Karpas-422 (cell line): ENCODE data around the gene AGR2. TPM values are rescaled to one million over a fixed set of nuclear protein-coding genes. Genes with fewer than 3 reads are reported as not detected.
A peak's percentile ranks its signal among the peaks of the same experiment; 100 is the strongest.
"Not testable (repeated sequence)": the region's sequence is repeated elsewhere in the genome, so short reads cannot be mapped to it uniquely, and the experiment has no call there.

ENCODE experiments used
- DNase-seq: peaks from one replicate; pipeline ENCODE4 v3.0.0-alpha.2; 2015
- H2AFZ ChIP-seq: fragments of 200-600 bp; sonication (generic); 2 replicates; pipeline ENCODE4 v1.6.1; 2014; ENCODE audit warnings: antibody characterized with exemption, low read length, mixed read lengths
- H3K27ac ChIP-seq: fragments of 200-600 bp; sonication (generic); 2 replicates; pipeline ENCODE4 v1.5.1; 2014; ENCODE audit warnings: mild to moderate bottlenecking, low read length, moderate library complexity
- H3K27me3 ChIP-seq: fragments of 200-600 bp; sonication (generic); 2 replicates; pipeline ENCODE4 v1.6.1; 2014; ENCODE audit warnings: low read length, mixed read lengths
- H3K36me3 ChIP-seq: fragments of 200-600 bp; sonication (generic); 2 replicates; pipeline ENCODE4 v1.6.1; 2014; ENCODE audit warnings: low read length, mixed read lengths; ENCODE audit not compliant: insufficient read depth
- H3K4me1 ChIP-seq: fragments of 200-600 bp; sonication (generic); 2 replicates; pipeline ENCODE4 v1.6.1; 2014; ENCODE audit warnings: mild to moderate bottlenecking, low read length, mixed read lengths
- H3K4me2 ChIP-seq: fragments of 200-600 bp; sonication (generic); 2 replicates; pipeline ENCODE4 v1.6.1; 2014; ENCODE audit warnings: low read length, low read depth, mild to moderate bottlenecking; ENCODE audit not compliant: poor library complexity, severe bottlenecking
- H3K4me3 ChIP-seq: fragments of 200-600 bp; sonication (generic); 2 replicates; pipeline ENCODE4 v1.5.1; 2014; ENCODE audit warnings: mild to moderate bottlenecking, antibody characterized with exemption, low read length, mixed read lengths
- H3K79me2 ChIP-seq: fragments of 200-600 bp; sonication (generic); 2 replicates; pipeline ENCODE4 v1.6.1; 2014; ENCODE audit warnings: mild to moderate bottlenecking, low read length, mixed read lengths
- H3K9ac ChIP-seq: fragments of 200-600 bp; sonication (generic); 2 replicates; pipeline ENCODE4 v1.6.0; 2014; ENCODE audit warnings: low read length
- H3K9me2 ChIP-seq: fragments of 200-600 bp; sonication (generic), shearing (Covaris generic); replicated peaks from 2 replicates; pipeline ENCODE4 v1.6.0; 2014; ENCODE audit warnings: mild to moderate bottlenecking, low read length, moderate library complexity; ENCODE audit not compliant: insufficient read depth
- H3K9me3 ChIP-seq: fragments of 300-700, 200-600 bp; sonication (generic); 2 replicates; pipeline ENCODE4 v1.6.1; 2014; ENCODE audit warnings: low read length, mixed read lengths
- H4K20me1 ChIP-seq: fragments of 200-600 bp; sonication (generic); 2 replicates; pipeline ENCODE4 v1.6.1; 2014; ENCODE audit warnings: mild to moderate bottlenecking, antibody characterized with exemption, low read length, low read depth; ENCODE audit not compliant: insufficient read depth
- total RNA-seq: library from RNA; depleted of rRNA; stranded (reverse); fragments of >200 nt; shearing (Covaris generic); gene quantifications from 2 replicates; pipeline ENCODE4 v1.2.3, GENCODE V29; 2014; ENCODE audit warnings: low replicate concordance

AGR2 gene
- total RNA-seq, 1 experiment from 2014 or later, result 0.19 TPM

DNA sequence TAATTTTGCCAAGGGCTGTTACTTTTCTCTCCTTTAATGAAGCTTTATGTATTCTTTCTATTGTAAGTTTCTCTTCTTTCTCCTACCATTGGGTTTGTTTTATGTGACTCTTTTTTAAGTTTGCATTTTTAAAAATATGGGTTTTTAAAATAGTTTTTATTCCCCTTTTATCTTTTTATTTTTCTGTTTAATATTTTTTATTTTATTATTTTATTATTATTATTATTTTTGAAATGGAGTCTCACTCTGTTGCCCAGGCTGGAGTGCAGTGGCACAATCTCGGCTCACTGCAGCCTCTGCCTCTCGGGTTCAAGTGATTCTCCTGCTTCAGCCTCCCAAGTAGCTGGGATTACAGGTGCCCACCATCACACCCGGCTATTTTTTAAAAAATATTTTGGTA is 34.8 kb downstream of the AGR2 start:
- not testable (repeated sequence) for H3K27me3 ChIP-seq, H3K9me3 ChIP-seq, H3K36me3 ChIP-seq, H2AFZ ChIP-seq, H3K27ac ChIP-seq, H4K20me1 ChIP-seq, H3K4me2 ChIP-seq, H3K9me2 ChIP-seq, H3K4me3 ChIP-seq, H3K79me2 ChIP-seq, H3K9ac ChIP-seq, H3K4me1 ChIP-seq
- peak; percentile 5 for DNase-seq

DNA sequence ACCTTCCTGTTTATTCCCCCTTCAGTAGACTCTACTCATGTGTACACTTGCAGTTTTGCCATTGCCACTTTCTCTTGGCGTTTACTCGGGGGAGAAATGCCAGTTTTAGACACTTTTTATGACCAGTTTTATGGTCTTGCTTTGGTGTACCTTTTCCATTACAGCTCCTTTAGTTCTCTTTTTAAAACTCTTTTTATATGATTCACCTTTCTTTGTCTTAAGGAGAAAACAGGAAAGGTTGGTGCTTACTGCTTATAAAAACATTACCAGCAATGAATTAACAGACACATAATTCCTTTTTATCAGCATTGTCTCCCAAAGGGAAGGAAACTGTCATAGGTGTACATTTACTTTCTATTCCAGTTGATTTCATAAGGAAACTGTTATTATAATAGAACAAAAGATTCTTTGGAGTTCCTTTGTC is 39.4 kb downstream of the AGR2 start:
- no peaks in the 10 kb centered on the region for H4K20me1 ChIP-seq
- no peak overlapping the region for H3K4me2 ChIP-seq
- no peaks in the 10 kb centered on the region for H3K4me1 ChIP-seq
- H3K9me3 ChIP-seq, result no peaks in the 10 kb centered on the region
- H3K27me3 ChIP-seq, result no peaks in the 10 kb centered on the region
- no peak overlapping the region for H3K27ac ChIP-seq
- no peaks in the 10 kb centered on the region for H3K9me2 ChIP-seq
- H3K79me2 ChIP-seq, result no peaks in the 10 kb centered on the region
- no peak overlapping the region for H2AFZ ChIP-seq
- H3K36me3 ChIP-seq, result no peaks in the 10 kb centered on the region
- H3K9ac ChIP-seq, result no peak overlapping the region
- no peak overlapping the region for H3K4me3 ChIP-seq
- DNase-seq, result peak; percentile 32

DNA sequence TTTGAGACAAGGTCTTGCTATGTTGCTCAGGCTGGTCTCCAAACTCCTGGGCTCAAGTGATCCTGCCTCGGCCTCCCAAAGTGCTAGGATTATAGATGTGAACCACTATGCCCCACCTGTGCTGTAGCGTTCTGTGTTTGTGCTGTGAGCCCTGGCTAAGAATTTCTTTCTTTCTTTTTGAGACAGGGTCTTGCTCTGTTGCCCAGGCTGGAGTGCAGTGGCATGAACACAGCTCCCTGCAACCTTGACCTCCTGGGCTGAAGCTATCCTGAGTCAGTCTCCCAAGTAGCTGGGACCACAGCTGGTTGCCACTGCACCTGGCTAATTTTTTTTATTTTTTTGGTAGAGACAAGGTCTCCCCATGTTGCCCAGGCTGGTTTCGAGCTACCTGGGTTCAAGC is 39.9 kb downstream of the AGR2 start:
- H3K4me3 ChIP-seq, result no peak overlapping the region
- no peaks in the 10 kb centered on the region for H3K4me1 ChIP-seq
- no peaks in the 10 kb centered on the region for H3K9me3 ChIP-seq
- H3K27me3 ChIP-seq, result no peaks in the 10 kb centered on the region
- no peak overlapping the region for H3K4me2 ChIP-seq
- H2AFZ ChIP-seq, result no peak overlapping the region
- no peaks in the 10 kb centered on the region for H3K9me2 ChIP-seq
- H4K20me1 ChIP-seq, result no peaks in the 10 kb centered on the region
- no peak overlapping the region for H3K27ac ChIP-seq
- peak; percentile 19 for DNase-seq
- H3K79me2 ChIP-seq, result no peaks in the 10 kb centered on the region
- no peak overlapping the region for H3K9ac ChIP-seq
- no peaks in the 10 kb centered on the region for H3K36me3 ChIP-seq

DNA sequence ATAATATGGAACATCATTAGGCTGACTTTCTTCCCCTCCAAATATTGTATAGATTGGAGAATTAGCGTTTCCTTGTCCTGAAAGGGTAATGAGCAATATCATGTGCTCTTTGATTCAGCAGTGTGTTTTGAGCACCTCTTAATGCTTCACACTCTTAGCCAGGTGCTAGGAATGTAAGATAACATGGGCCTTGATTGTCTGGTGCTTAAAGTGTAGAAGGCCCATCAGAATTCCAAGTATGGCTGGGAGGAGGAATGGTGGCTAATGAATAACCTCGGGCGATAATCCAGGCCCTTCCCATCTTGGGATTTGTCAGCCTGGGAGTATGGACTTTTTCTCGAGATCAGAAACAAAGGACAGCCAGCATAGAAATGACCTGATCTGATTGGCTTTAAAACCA is 42.6 kb downstream of the AGR2 start:
- no peaks in the 10 kb centered on the region for H3K9me2 ChIP-seq
- H3K4me3 ChIP-seq, result no peak overlapping the region
- no peaks in the 10 kb centered on the region for H4K20me1 ChIP-seq
- H3K9me3 ChIP-seq, result no peaks in the 10 kb centered on the region
- H3K36me3 ChIP-seq, result no peaks in the 10 kb centered on the region
- no peak for DNase-seq
- H3K79me2 ChIP-seq, result no peaks in the 10 kb centered on the region
- H3K4me2 ChIP-seq, result no peak overlapping the region
- no peak overlapping the region for H3K27ac ChIP-seq
- H3K9ac ChIP-seq, result no peak overlapping the region
- H3K4me1 ChIP-seq, result no peaks in the 10 kb centered on the region
- H3K27me3 ChIP-seq, result no peaks in the 10 kb centered on the region
- no peak overlapping the region for H2AFZ ChIP-seq

DNA sequence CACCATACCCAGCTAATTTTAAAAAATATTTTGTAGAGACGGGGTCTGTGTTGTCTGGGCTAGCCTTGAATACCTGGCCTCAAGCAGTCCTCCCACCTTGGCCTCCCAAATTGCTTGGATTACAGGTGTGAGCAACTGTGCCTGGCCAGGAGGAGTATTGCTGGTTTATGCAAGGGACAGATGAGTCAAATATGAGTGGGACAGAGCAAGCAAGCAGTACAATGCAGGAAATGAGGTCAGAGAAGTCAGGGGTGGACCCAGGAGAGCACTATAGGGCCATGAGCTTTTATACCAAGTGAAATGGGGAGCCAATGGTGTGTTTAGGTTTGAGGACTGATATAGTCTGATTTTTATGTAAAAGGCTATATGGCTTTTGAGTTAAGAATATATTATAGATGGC is 45.0 kb downstream of the AGR2 start:
- Histone ChIP-seq H3K9me3 (no peaks in the 10 kb centered on the region), H3K27me3 (no peaks in the 10 kb centered on the region), H3K9ac (no peak overlapping the region), H3K36me3 (no peaks in the 10 kb centered on the region), H3K27ac (no peak overlapping the region), H3K9me2 (no peaks in the 10 kb centered on the region), H3K4me1 (no peaks in the 10 kb centered on the region), H3K79me2 (no peaks in the 10 kb centered on the region), H3K4me3 (no peak overlapping the region), H2AFZ (no peak overlapping the region), H3K4me2 (no peak overlapping the region), H4K20me1 (no peaks in the 10 kb centered on the region; the same call in 1 of the 2 replicates)
- no peak for DNase-seq

DNA sequence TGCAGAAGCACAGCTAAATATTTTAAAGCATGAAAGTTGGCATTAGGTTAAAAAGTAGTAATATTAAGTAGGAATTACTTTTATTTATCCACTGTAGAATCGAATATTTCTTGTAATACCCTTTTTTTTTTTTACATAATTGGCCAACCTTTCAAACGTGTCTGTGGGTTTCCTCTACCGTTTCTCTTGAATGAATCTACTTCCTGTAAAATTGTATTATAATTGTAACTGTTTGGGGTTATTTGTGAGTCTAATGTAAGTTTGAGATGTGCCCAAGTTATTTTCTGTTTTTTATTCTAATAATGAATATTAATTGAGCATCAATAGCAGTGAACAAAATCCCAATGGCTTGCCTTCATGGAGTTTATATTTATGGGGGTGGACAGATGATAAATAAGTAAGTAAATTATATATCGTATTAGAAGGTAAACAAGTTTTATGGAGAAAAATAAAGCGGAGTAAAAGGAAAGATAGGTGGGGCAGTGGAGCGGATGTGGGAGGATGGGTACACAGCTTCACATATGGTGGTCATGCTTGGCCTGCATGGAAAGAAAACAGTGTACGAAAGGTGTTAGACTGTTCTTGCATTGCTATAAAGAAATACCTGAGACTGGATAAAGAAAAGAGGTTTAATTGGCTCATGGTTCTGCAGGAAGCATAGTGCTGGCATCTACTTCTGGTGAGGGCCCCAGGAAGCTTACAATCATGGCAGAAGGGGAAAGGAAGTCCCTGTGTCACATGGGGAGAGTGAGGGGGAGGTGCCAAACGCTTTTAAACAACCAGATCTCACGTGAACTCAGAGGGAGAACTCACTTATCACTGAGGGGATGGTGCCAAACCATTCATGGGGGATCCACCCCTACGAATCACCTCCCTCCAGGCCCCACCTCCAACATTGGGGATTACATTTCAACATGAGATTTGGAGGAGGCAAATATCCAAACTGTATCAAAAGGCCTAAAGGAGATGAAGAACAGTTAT is 45.9 kb downstream of the AGR2 start:
- no peak overlapping the region for H3K9ac ChIP-seq
- no peak for DNase-seq
- H3K4me1 ChIP-seq, result peaks cover 8% of the 10 kb centered on the region
- no peak overlapping the region for H3K4me3 ChIP-seq
- no peaks in the 10 kb centered on the region for H3K27me3 ChIP-seq
- no peak overlapping the region for H3K27ac ChIP-seq
- no peaks in the 10 kb centered on the region for H3K36me3 ChIP-seq
- H4K20me1 ChIP-seq, result no peaks in the 10 kb centered on the region; the same call in 1 of the 2 replicates
- H3K9me3 ChIP-seq, result no peaks in the 10 kb centered on the region
- H3K79me2 ChIP-seq, result no peaks in the 10 kb centered on the region
- no peak overlapping the region for H2AFZ ChIP-seq
- H3K4me2 ChIP-seq, result no peak overlapping the region
- H3K9me2 ChIP-seq, result no peaks in the 10 kb centered on the region

DNA sequence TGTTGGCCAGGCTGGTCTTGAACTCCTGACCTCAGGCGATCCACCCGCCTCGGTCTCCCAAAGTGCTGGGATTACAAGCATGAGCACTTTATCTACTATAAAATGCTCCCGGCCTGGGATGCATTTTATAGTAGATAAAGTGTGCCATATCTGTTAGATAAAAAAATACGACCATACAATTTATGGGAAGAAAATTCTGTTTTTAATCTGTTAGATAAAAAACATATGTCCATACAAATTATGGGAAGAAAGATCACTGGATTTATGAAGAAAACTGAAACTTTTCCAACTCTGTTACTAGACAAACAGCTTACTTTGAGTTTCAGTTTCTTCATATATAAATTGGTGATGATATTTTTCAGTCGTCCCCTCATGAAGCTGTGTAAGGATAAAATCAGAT is 46.8 kb downstream of the AGR2 start:
- no peak overlapping the region for H3K27ac ChIP-seq
- peaks cover 14% of the 10 kb centered on the region for H3K4me1 ChIP-seq
- H3K9me3 ChIP-seq, result no peaks in the 10 kb centered on the region
- H3K9ac ChIP-seq, result no peak overlapping the region
- no peak for DNase-seq
- no peaks in the 10 kb centered on the region for H3K9me2 ChIP-seq
- H4K20me1 ChIP-seq, result no peaks in the 10 kb centered on the region; the same call in 1 of the 2 replicates
- H3K79me2 ChIP-seq, result no peaks in the 10 kb centered on the region
- H2AFZ ChIP-seq, result no peak overlapping the region
- no peak overlapping the region for H3K4me2 ChIP-seq
- no peaks in the 10 kb centered on the region for H3K36me3 ChIP-seq
- no peaks in the 10 kb centered on the region for H3K27me3 ChIP-seq
- no peak overlapping the region for H3K4me3 ChIP-seq

DNA sequence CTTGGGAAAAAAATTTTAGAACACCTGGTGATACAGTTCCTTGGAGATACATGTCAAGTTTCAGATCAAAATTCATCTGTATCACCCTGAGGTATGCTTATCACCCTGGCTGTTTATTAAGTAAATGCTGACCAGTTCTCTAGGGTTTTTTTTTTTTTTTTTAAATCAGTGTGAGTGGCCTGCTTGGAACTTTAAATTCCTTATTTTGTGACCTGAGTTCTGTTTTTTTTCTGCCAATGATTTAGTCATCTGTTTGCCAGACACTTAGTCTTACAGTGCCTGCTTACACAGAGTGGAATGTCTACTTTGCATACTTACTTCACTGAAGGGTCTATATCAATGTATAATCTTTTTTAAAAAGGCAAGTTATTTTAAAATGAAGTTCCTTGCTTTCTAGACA is 49.4 kb downstream of the AGR2 start:
- no peaks in the 10 kb centered on the region for H3K79me2 ChIP-seq
- no peak overlapping the region for H3K4me2 ChIP-seq
- no peak overlapping the region for H3K27ac ChIP-seq
- DNase-seq, result no peak
- H2AFZ ChIP-seq, result no peak overlapping the region
- no peaks in the 10 kb centered on the region for H3K9me2 ChIP-seq
- H4K20me1 ChIP-seq, result no peaks in the 10 kb centered on the region; the same call in 1 of the 2 replicates
- peaks cover 15% of the 10 kb centered on the region for H3K4me1 ChIP-seq
- H3K9ac ChIP-seq, result no peak overlapping the region
- H3K36me3 ChIP-seq, result no peaks in the 10 kb centered on the region
- H3K9me3 ChIP-seq, result no peaks in the 10 kb centered on the region
- H3K4me3 ChIP-seq, result no peak overlapping the region
- no peaks in the 10 kb centered on the region for H3K27me3 ChIP-seq
